ENCODE data around the gene MYRIP. TPM values are rescaled to one million over a fixed set of nuclear protein-coding genes. Genes with fewer than 3 reads are reported as not detected.
"Not testable (repeated sequence)": the region's sequence is repeated elsewhere in the genome, so short reads cannot be mapped to it uniquely, and the experiment has no call there.

MYRIP gene
- total RNA-seq, 6 donors from 2014 or later: 0.55 to 4.3 (median 2.1) TPM; not detected in 1

- Histone ChIP-seq H3K27me3 (no peaks in the 10 kb centered on the region), H3K27ac (no peak overlapping the region), H3K9me3 (no peaks in the 10 kb centered on the region), H3K36me3 (no peaks in the 10 kb centered on the region), H3K4me1 (no peaks in the 10 kb centered on the region), H3K4me3 (no peak overlapping the region)
- WGBS, 2 donors: 56 to 79% methylated on average over 1 of the region's 1 CpG
- ATAC-seq (ENCODE audit: low FRiP score in 2 of 2) (no peak), DNase-seq (no peak)
- TF ChIP-seq POLR2A (IDR thresholded peaks at IDR 0.05) (no peak), CTCF (IDR thresholded peaks at IDR 0.05) (no peak), EP300 (IDR thresholded peaks at IDR 0.05) (no peak)
Measured at GRCh38 chr3:39766433-39766832, 43.0 kb upstream of the MYRIP start.

GRCh38 chr3:39766909-39767308 is 42.5 kb upstream of the MYRIP start:
- H3K4me1 ChIP-seq; H3K4me3 ChIP-seq; H3K27ac ChIP-seq; H3K27me3 ChIP-seq; H3K9me3 ChIP-seq; DNase-seq; H3K36me3 ChIP-seq; ATAC-seq (ENCODE audit: low FRiP score in 2 of 2): not testable (repeated sequence)

GRCh38 chr3:39778168-39778567 is 31.2 kb upstream of the MYRIP start:
- not testable (repeated sequence) for ATAC-seq (ENCODE audit: low FRiP score in 2 of 2); H3K4me3 ChIP-seq; H3K4me1 ChIP-seq; DNase-seq; H3K27me3 ChIP-seq; H3K36me3 ChIP-seq; H3K27ac ChIP-seq; H3K9me3 ChIP-seq
- 86 to 89% methylated on average over 5 of the region's 5 CpGs for WGBS, 2 donors

- ATAC-seq (ENCODE audit: low FRiP score in 2 of 2) (no peak), DNase-seq (peak in 1 of 2 donors; percentile 71)
- no peaks in the 10 kb centered on the region for H3K9me3 ChIP-seq
- no peak overlapping the region for H3K4me3 ChIP-seq
- no peaks in the 10 kb centered on the region for H3K27me3 ChIP-seq
- no peaks in the 10 kb centered on the region for H3K36me3 ChIP-seq
- 93% methylated on average over 28 to 40 of the region's 40 CpGs for WGBS, 2 donors
- H3K4me1 ChIP-seq: no peaks in the 10 kb centered on the region
- TF ChIP-seq CTCF (IDR thresholded peaks at IDR 0.05) (no peak), POLR2AphosphoS5 (IDR thresholded peaks at IDR 0.05) (no peak)
- no peak overlapping the region for H3K27ac ChIP-seq
Measured at GRCh38 chr3:39779511-39780230, 29.7 kb upstream of the MYRIP start.

- ATAC-seq (ENCODE audit: low FRiP score in 2 of 2) (no peak), DNase-seq (no peak)
- H3K27ac ChIP-seq: no peak overlapping the region
- WGBS, 2 donors: 64 to 79% methylated on average over 4 of the region's 4 CpGs
- H3K9me3 ChIP-seq: no peaks in the 10 kb centered on the region
- no peaks in the 10 kb centered on the region for H3K27me3 ChIP-seq
- TF ChIP-seq EP300 (IDR thresholded peaks at IDR 0.05): no peak
- TF ChIP-seq POLR2A (IDR thresholded peaks at IDR 0.05): no peak
- no peak for TF ChIP-seq CTCF (IDR thresholded peaks at IDR 0.05)
- TF ChIP-seq POLR2AphosphoS5 (IDR thresholded peaks at IDR 0.05): no peak
- no peaks in the 10 kb centered on the region for H3K36me3 ChIP-seq
- H3K4me3 ChIP-seq: no peak overlapping the region
- no peaks in the 10 kb centered on the region for H3K4me1 ChIP-seq
Measured at GRCh38 chr3:39780352-39780751, 29.1 kb upstream of the MYRIP start.

GRCh38 chr3:39781025-39781424 is 28.4 kb upstream of the MYRIP start:
- H3K27ac ChIP-seq: no peak overlapping the region
- H3K9me3 ChIP-seq: no peaks in the 10 kb centered on the region
- no peaks in the 10 kb centered on the region for H3K4me1 ChIP-seq
- WGBS, 2 donors: 65 to 74% methylated on average over 1 of the region's 1 CpG
- H3K4me3 ChIP-seq: no peak overlapping the region
- TF ChIP-seq EP300 (IDR thresholded peaks at IDR 0.05): no peak
- no peak for TF ChIP-seq POLR2A (IDR thresholded peaks at IDR 0.05)
- no peak for TF ChIP-seq POLR2AphosphoS5 (IDR thresholded peaks at IDR 0.05)
- no peak for TF ChIP-seq CTCF (IDR thresholded peaks at IDR 0.05)
- no peak for DNase-seq
- no peaks in the 10 kb centered on the region for H3K36me3 ChIP-seq
- H3K27me3 ChIP-seq: no peaks in the 10 kb centered on the region
- no peak for ATAC-seq (ENCODE audit: low FRiP score in 2 of 2)
